Activated CD8-positive, alpha-beta memory T cell treated with anti-CD3 and anti-CD28 coated beads for 24 hours (primary cell): ENCODE results near the gene SLC4A4.

Experiments
- DNase-seq: peaks from one replicate; pipeline ENCODE4 v3.0.0-alpha.2; 2020

The SLC4A4 gene

GRCh38 chr4:71417150-71417549 is 78.3 kb downstream of the SLC4A4 start:
- DNase-seq, result no peak

- no peak for DNase-seq
Observed at GRCh38 chr4:71426381-71427042, 87.7 kb downstream of the SLC4A4 start.

GRCh38 chr4:71429106-71429505 is 90.3 kb downstream of the SLC4A4 start:
- no peak for DNase-seq

- DNase-seq, result no peak
Observed at GRCh38 chr4:71429962-71430361, 91.1 kb downstream of the SLC4A4 start.

GRCh38 chr4:71430609-71431008 is 91.8 kb downstream of the SLC4A4 start:
- no peak for DNase-seq

GRCh38 chr4:71440612-71441011 is 101.8 kb downstream of the SLC4A4 start:
- no peak for DNase-seq

- no peak for DNase-seq
Observed at GRCh38 chr4:71441186-71442169, 102.7 kb downstream of the SLC4A4 start.

GRCh38 chr4:71442336-71442735 is 103.5 kb downstream of the SLC4A4 start:
- no peak for DNase-seq

GRCh38 chr4:71444395-71444794 is 105.6 kb downstream of the SLC4A4 start:
- DNase-seq, result no peak

- DNase-seq, result no peak
Observed at GRCh38 chr4:71445811-71446210, 107.0 kb downstream of the SLC4A4 start.

- DNase-seq, result no peak
Observed at GRCh38 chr4:71446479-71447081, 107.8 kb downstream of the SLC4A4 start.

- no peak for DNase-seq
Observed at GRCh38 chr4:71449040-71449439, 110.2 kb downstream of the SLC4A4 start.

- DNase-seq, result no peak
Observed at GRCh38 chr4:71449878-71450277, 111.1 kb downstream of the SLC4A4 start.

- DNase-seq, result no peak
Observed at GRCh38 chr4:71453531-71453930, 114.7 kb downstream of the SLC4A4 start.

GRCh38 chr4:71456841-71457240 is 118.0 kb downstream of the SLC4A4 start:
- no peak for DNase-seq

GRCh38 chr4:71460371-71460770 is 121.6 kb downstream of the SLC4A4 start:
- no peak for DNase-seq

GRCh38 chr4:71461422-71461821 is 122.6 kb downstream of the SLC4A4 start:
- no peak for DNase-seq

- no peak for DNase-seq
Observed at GRCh38 chr4:71466775-71467174, 128.0 kb downstream of the SLC4A4 start.

- DNase-seq, result no peak
Observed at GRCh38 chr4:71468116-71468710, 129.4 kb downstream of the SLC4A4 start.

GRCh38 chr4:71469541-71469940 is 130.7 kb downstream of the SLC4A4 start:
- DNase-seq, result no peak

- DNase-seq, result no peak
Observed at GRCh38 chr4:71470524-71470923, 131.7 kb downstream of the SLC4A4 start.

GRCh38 chr4:71472946-71473345 is 134.1 kb downstream of the SLC4A4 start:
- no peak for DNase-seq

GRCh38 chr4:71473541-71474240 is 134.9 kb downstream of the SLC4A4 start:
- no peak for DNase-seq
